Smooth muscle cell of the brain vasculature (primary cell): Measurements from ENCODE around the gene PES1.
"Not testable (repeated sequence)": the region's sequence is repeated elsewhere in the genome, so short reads cannot be mapped to it uniquely, and the experiment has no call there.

Experiments used
- DNase-seq: peaks from one replicate; pipeline ENCODE4 v3.0.0-alpha.2; 2012; ENCODE audit warnings: low read depth, low spot score

PES1 gene

GRCh38 chr22:30575859-30576258 lies 15.9 kb downstream of the PES1 start:
- DNase-seq: no peak

GRCh38 chr22:30574997-30575671 lies 16.6 kb downstream of the PES1 start:
- DNase-seq: no peak

- no peak for DNase-seq
Measured at GRCh38 chr22:30574095-30574981, 17.4 kb downstream of the PES1 start, which contains the start of gene GAL3ST1. GAL3ST1 (minus strand) TSS chr22:30574665; CDS start chr22:30557392, 17,273 bp downstream.

GRCh38 chr22:30573594-30574094 lies 18.1 kb downstream of the PES1 start:
- no peak for DNase-seq

- no peak for DNase-seq
Measured at GRCh38 chr22:30572840-30573593, 18.7 kb downstream of the PES1 start.

GRCh38 chr22:30572210-30572609 lies 19.5 kb downstream of the PES1 start:
- DNase-seq: no peak

- DNase-seq: no peak
Measured at GRCh38 chr22:30569674-30570202, 22.0 kb downstream of the PES1 start.

GRCh38 chr22:30568137-30568805 lies 23.4 kb downstream of the PES1 start:
- DNase-seq: no peak

- not testable (repeated sequence) for DNase-seq
Measured at GRCh38 chr22:30567277-30567676, 24.4 kb downstream of the PES1 start.

GRCh38 chr22:30566125-30566524 lies 25.6 kb downstream of the PES1 start:
- DNase-seq: no peak

GRCh38 chr22:30565341-30565740 lies 26.4 kb downstream of the PES1 start:
- DNase-seq: no peak

- no peak for DNase-seq
Measured at GRCh38 chr22:30564761-30565119, 27.0 kb downstream of the PES1 start.

- DNase-seq: no peak
Measured at GRCh38 chr22:30564045-30564760, 27.5 kb downstream of the PES1 start.

- DNase-seq: no peak
Measured at GRCh38 chr22:30562366-30562765, 29.3 kb downstream of the PES1 start.

- DNase-seq: no peak
Measured at GRCh38 chr22:30561402-30562189, 30.1 kb downstream of the PES1 start.

GRCh38 chr22:30560643-30561202 lies 31.0 kb downstream of the PES1 start:
- DNase-seq: not testable (repeated sequence)

GRCh38 chr22:30559889-30560288 lies 31.8 kb downstream of the PES1 start:
- no peak for DNase-seq

- no peak for DNase-seq
Measured at GRCh38 chr22:30557243-30557642, 34.5 kb downstream of the PES1 start.

- DNase-seq: no peak
Measured at GRCh38 chr22:30556388-30556787, 35.3 kb downstream of the PES1 start.
